Colonic mucosa (tissue), 4 donors: ENCODE measurements around the gene ZFP69. TPM values are rescaled to one million over a fixed set of nuclear protein-coding genes. Genes with fewer than 3 reads are reported as not detected.

Source experiments
- DNase-seq: peaks from one replicate; pipeline ENCODE4 v3.0.0-alpha.2; 2020
- H3K27ac ChIP-seq: fragments of 200-600 bp; one replicate; pipeline ENCODE4 v1.8.0; 2021
- H3K27me3 ChIP-seq: fragments of 200-600 bp; one replicate; pipeline ENCODE4 v1.8.0; 2021
- H3K36me3 ChIP-seq: fragments of 200-600 bp; one replicate; pipeline ENCODE4 v1.8.0; 2021
- H3K4me1 ChIP-seq: fragments of 200-600 bp; one replicate; pipeline ENCODE4 v1.8.0; 2021; ENCODE audit warnings: mild to moderate bottlenecking
- H3K4me3 ChIP-seq: fragments of 200-600 bp; one replicate; pipeline ENCODE4 v1.8.0; 2021
- H3K9ac ChIP-seq, 2 donors: one replicate each; pipeline ENCODE4 v1.7.0; 2013; ENCODE audit warnings: control low read depth in 2 of 2, low read depth in 2 of 2, low read length in 2 of 2
- H3K9me3 ChIP-seq: fragments of 200-600 bp; one replicate; pipeline ENCODE4 v1.8.0; 2021
- CTCF ChIP-seq: fragments of 200-600 bp; IDR thresholded peaks from one replicate; pipeline ENCODE4 v1.8.0; 2022; ENCODE audit warnings: antibody characterized with exemption, mild to moderate bottlenecking
- intact Hi-C: fragments of 100-400 bp; cut with DNase I; formaldehyde crosslinking; loops from one replicate; pipeline ENCODE4 v1.14.1; 2022
- total RNA-seq, 2 donors: library from RNA; stranded (reverse); fragmentation: NEBNext Ultra II Directional in 1 of 2; extraction: Animal tissue kit (Norgen Biotek cat#: 25700) in 1 of 2; gene quantifications; one replicate each; pipeline ENCODE4 v1.2.1, GENCODE V29; 2021
- donor health status: healthy.
- donor health status: DM: no; HTN: no; CAD: no.
- donor health status: DM: no; HTN: no; CAD: no.

ZFP69 gene
- total RNA-seq, 2 donors from 2014 or later = 2.1 to 2.7 TPM

- H3K4me1 ChIP-seq = no peaks in the 10 kb centered on the region
- no peak for DNase-seq
- no peak overlapping the region for H3K9ac ChIP-seq
- intact Hi-C loops = no loop called here
- no peaks in the 10 kb centered on the region for H3K36me3 ChIP-seq
- TF ChIP-seq CTCF = peak; percentile 64
- no peaks in the 10 kb centered on the region for H3K27me3 ChIP-seq
- H3K27ac ChIP-seq = no peak overlapping the region
- no peak overlapping the region for H3K4me3 ChIP-seq
- H3K9me3 ChIP-seq = no peaks in the 10 kb centered on the region
These were observed 38.6 kb upstream of the ZFP69 start for GRCh38 chr1:40438391-40439015.

- no peak for DNase-seq
- no peak overlapping the region for H3K27ac ChIP-seq
- no peaks in the 10 kb centered on the region for H3K36me3 ChIP-seq
- no peaks in the 10 kb centered on the region for H3K4me1 ChIP-seq
- no peak overlapping the region for H3K4me3 ChIP-seq
- no peaks in the 10 kb centered on the region for H3K9me3 ChIP-seq
- intact Hi-C loops = no loop called here
- H3K9ac ChIP-seq = no peak overlapping the region
- no peak for TF ChIP-seq CTCF
- no peaks in the 10 kb centered on the region for H3K27me3 ChIP-seq
These were observed 37.8 kb upstream of the ZFP69 start for GRCh38 chr1:40439247-40439646.

GRCh38 chr1:40449684-40450494 is 27.2 kb upstream of the ZFP69 start, which contains the start of gene ZFP69B:
Gene ZFP69B (plus strand): TSS chr1:40450476. CDS start chr1:40450962, 486 bp downstream.
- no peaks in the 10 kb centered on the region for H3K4me1 ChIP-seq
- intact Hi-C loops = no loop called here
- peaks cover under 1% of the 10 kb centered on the region for H3K9me3 ChIP-seq
- DNase-seq = peak; percentile 92
- H3K27ac ChIP-seq = peak within 1 kb of the TSS; percentile 70
- H3K27me3 ChIP-seq = no peaks in the 10 kb centered on the region
- TF ChIP-seq CTCF = no peak
- H3K9ac ChIP-seq = peak within 1 kb of the TSS; percentile 72 to 83
- H3K36me3 ChIP-seq = no peaks in the 10 kb centered on the region
- H3K4me3 ChIP-seq = peak within 1 kb of the TSS; percentile 80

- Histone ChIP-seq H3K9ac (peak overlapping the region; percentile 72 to 83), H3K27me3 (no peaks in the 10 kb centered on the region), H3K9me3 (peaks cover 5% of the 10 kb centered on the region), H3K27ac (peak overlapping the region; percentile 70), H3K4me1 (no peaks in the 10 kb centered on the region), H3K36me3 (no peaks in the 10 kb centered on the region), H3K4me3 (peak overlapping the region; percentile 80)
- TF ChIP-seq CTCF = no peak
- peak; percentile 23 for DNase-seq
- intact Hi-C loops = no loop called here
These were observed 26.4 kb upstream of the ZFP69 start for GRCh38 chr1:40450495-40451237.

GRCh38 chr1:40451238-40451585 is 25.9 kb upstream of the ZFP69 start:
- H3K9ac ChIP-seq = no peak overlapping the region
- peaks cover 5% of the 10 kb centered on the region for H3K9me3 ChIP-seq
- no peak for DNase-seq
- H3K27me3 ChIP-seq = no peaks in the 10 kb centered on the region
- H3K36me3 ChIP-seq = no peaks in the 10 kb centered on the region
- no peak overlapping the region for H3K4me3 ChIP-seq
- intact Hi-C loops = no loop called here
- no peaks in the 10 kb centered on the region for H3K4me1 ChIP-seq
- no peak for TF ChIP-seq CTCF
- H3K27ac ChIP-seq = no peak overlapping the region
